H7 (cell line): ENCODE measurements around the gene COBL. TPM values are rescaled to one million over a fixed set of nuclear protein-coding genes. Genes with fewer than 3 reads are reported as not detected.

Experiments
- DNase-seq: peaks from one replicate; pipeline ENCODE4 v3.0.0; 2012
- H3K27me3 ChIP-seq: 2 replicates; pipeline ENCODE4 v1.6.0; 2011; ENCODE audit warnings: mild to moderate bottlenecking, low read length; ENCODE audit not compliant: control insufficient read depth, insufficient read depth
- H3K36me3 ChIP-seq: replicated peaks from 2 replicates; pipeline ENCODE4 v1.5.1; 2011; ENCODE audit warnings: low read length; ENCODE audit not compliant: control insufficient read depth, insufficient read depth
- H3K4me3 ChIP-seq: 2 replicates; pipeline ENCODE4 v1.5.1; 2011; ENCODE audit warnings: low read depth, mild to moderate bottlenecking, control low read depth, low read length, moderate library complexity; ENCODE audit not compliant: insufficient read depth
- total RNA-seq: library from RNA; depleted of rRNA; stranded (reverse); fragments of >200 nt; shearing (Covaris generic); gene quantifications from 2 replicates; pipeline ENCODE4 v1.2.3, GENCODE V29; 2014

Gene COBL
- total RNA-seq, 1 experiment from 2014 or later = 4.6 TPM

DNA sequence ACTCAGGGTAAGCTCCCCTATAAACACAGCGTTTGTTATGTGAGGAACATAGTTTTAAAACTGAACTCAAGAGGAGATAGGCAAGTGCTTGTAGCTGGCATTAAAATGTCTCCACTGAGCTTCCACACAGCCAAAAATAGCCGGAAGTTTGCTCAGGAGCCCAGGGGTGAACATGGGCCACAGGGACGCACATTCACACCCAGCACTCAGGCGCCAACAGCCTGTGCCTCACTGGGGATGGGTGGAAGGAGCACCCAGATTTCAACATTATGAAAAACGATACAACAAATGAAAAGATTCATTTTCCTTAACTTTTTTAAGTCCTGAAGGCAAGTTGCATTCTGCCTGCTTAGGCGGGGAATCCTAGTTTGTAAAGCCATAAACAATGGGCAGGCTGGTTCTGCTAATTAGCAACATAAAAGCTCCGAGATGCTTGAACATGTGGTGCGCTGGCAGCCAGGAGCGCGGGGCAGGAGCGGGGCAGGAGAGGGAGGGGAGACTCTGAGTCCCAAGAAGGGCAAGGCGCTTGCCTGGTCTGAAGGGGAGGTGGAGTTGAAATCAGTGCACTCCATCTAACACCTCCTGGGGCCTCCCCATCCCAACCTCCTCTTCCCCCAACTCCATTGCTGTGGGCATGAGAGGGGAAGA is 235.9 kb downstream of the COBL start:
- H3K27me3 ChIP-seq = no peaks in the 10 kb centered on the region
- H3K4me3 ChIP-seq = no peak overlapping the region
- H3K36me3 ChIP-seq = peaks cover 2% of the 10 kb centered on the region
- DNase-seq = peak; percentile 85

DNA sequence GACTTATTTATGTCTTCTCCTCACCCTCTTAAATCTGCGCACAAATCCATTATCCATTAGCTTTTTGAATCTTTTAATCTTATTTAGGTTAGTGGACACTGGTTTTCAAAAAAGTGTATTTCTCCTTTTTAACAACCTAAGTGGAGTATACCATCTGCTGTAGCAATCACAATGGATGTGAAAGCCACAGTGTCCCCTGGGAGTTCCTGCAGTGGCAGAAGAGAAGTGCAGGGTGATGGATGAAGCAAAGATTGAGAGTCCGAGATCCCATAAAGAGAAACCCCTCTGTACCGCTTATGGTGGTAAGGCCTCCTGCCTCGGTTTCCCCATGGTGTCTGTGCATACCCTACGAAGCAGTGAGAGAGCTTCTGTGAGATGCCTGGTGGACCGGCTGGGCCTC is 236.4 kb downstream of the COBL start:
- no peak for DNase-seq
- peaks cover 2% of the 10 kb centered on the region for H3K36me3 ChIP-seq
- no peaks in the 10 kb centered on the region for H3K27me3 ChIP-seq
- no peak overlapping the region for H3K4me3 ChIP-seq

DNA sequence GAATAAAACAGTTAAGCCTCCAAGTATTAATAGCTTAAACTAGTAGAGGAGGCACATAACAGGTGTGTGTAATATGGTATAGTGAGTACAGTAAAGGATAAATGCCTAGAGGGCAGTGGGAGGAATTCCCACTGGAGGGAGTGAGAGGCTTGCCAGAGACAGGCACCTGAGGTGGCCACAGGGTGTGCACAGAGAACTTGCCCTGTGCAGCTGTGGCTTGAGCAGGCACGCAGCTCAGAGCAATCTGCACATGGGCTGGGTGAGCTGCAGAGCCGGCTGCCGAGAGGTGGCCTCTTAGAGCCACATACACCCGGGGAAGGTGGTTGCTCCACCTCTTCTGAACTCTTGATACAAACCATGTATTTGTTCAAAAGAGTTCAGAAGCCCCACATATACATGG is 237.1 kb downstream of the COBL start:
- Histone ChIP-seq H3K27me3 (no peaks in the 10 kb centered on the region), H3K4me3 (no peak overlapping the region)
- no peak for DNase-seq

DNA sequence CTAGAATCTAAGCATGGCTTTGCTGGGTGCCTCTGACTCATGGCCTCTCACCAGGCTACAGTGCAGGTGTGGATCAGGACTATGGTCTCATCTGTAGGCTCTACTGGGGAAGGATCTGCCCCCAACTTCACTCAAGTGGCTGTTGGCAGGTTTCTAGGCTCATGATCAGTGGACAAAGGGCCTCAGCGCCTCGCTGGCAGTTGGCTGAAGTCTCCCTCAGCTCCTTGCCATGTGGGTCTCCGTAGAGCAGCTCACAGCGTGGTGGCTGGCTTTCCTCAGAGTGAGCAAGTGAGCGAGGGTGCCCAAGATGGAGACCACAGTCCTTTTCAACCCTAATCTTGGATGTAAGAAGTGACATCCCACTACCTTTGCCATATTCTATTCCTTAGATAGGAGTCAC is 238.0 kb downstream of the COBL start:
- no peak for DNase-seq
- peaks cover 2% of the 10 kb centered on the region for H3K36me3 ChIP-seq
- H3K27me3 ChIP-seq = no peaks in the 10 kb centered on the region
- H3K4me3 ChIP-seq = no peak overlapping the region

More for the DNA sequence above, 237.1 kb downstream of the COBL start:
- peaks cover 2% of the 10 kb centered on the region for H3K36me3 ChIP-seq

DNA sequence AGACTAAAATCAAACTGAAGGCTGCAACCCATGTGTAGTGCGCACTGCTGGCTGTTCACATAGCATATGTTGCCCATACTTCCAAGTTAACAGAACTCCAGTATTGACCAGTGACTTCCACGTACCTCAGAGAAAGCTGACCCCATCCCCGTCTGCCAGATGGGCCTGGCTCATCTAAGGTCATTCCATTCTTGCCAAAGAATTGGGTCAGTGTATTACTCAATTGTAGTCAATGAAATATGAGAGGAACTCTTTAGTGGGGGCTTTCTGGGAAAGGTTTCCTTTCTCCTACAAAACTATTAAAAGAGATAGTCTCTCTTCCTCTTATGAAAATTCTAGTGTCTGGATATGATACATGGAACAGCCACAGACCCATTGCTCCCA is 238.6 kb downstream of the COBL start:
- no peaks in the 10 kb centered on the region for H3K27me3 ChIP-seq
- DNase-seq = no peak
- peaks cover 2% of the 10 kb centered on the region for H3K36me3 ChIP-seq
- no peak overlapping the region for H3K4me3 ChIP-seq

DNA sequence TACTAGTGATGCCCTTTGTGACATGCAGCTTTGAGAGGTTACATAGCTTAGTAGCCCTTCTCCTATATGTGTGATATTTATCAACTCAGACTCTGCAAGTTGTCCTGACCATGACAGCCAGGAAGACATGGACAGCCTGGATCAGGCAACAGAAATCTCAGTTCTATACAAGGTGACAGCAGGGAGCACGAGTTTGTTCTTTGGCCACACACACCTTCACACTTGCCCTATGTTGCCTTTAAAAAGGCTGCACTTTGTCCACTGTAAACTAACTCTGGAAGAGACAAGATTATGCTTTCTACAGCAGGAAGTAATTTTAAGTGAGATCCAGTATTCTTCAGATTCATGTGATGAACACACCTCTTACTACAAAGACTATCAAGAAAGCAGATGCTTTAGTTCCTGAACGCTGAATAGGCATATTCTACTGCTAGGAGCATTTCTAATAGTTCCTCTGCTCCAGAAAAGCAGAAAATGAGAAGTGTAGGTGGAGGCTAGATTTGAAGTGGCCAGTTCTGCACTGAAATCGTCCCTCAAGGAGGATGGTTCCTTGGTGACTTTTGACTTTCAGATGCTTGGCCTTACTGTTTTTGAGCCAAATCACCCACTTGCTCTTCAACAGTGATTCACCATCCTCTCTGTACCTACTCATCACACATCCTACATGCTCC is 239.2 kb downstream of the COBL start:
- Histone ChIP-seq H3K36me3 (peaks cover 2% of the 10 kb centered on the region), H3K27me3 (no peaks in the 10 kb centered on the region), H3K4me3 (no peak overlapping the region)
- no peak for DNase-seq

DNA sequence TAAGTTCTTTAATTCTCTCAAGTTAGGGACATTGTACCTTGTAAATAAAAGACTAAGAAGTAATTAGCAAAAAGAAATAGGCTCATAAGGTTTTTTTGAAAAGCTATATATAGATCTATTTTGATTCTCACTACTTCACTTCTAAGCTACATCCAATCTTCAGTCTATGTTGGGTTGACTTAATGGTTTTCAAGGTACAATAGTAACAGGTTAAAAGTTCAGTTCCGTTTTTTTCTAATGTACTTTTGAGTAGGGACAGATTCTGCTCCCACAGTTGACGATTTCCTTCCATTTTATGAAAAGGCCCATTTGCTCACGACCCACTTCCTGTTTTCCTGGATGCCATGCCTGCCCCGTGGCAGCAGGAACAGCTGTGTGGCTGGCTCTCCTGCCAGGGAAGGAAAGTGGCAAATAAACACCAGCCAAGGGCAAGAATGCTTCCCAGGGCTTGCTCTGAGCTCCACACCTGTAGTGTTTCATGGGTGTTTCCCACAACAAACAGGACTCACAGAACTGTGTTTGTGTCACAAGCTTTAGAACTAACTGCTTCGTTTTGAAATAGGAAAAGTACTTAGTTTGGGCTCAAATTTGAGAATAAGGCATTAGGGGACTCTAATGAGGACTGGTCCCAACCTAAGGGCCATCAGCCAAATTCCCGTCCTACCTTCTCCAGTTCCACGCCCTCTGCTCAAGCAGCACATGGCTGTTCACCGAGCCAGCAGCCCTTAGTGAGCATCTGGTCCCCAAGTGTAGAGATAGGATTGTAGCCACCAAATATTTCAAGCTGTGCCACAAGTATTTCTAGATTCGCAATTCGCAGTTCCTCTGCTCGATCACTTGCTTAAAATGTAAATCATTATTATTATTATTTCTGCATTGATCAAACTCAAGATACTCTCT is 240.7 kb downstream of the COBL start:
- DNase-seq = no peak
- Histone ChIP-seq H3K4me3 (no peak overlapping the region), H3K27me3 (no peaks in the 10 kb centered on the region), H3K36me3 (no peaks in the 10 kb centered on the region; the same call in 1 of the 2 replicates)

DNA sequence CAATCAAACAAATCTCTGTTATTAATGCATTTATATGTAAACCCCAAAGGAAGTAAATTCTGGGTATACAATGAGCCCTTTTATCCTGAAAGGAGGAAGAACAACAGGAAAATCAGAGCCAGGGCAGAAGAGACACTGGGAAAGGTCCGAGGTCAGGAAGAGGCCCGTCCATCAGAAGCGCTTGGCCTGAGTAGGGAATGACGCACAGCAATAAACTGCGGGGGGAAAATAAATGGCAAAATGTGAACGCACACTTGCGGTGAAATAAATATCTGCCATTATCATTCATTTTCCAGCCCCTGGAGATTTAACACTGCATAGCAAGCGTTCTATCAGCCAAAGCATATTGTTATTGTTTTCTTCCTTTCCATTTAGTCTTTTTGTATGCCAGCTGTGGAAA is 243.4 kb downstream of the COBL start:
- no peak for DNase-seq
- Histone ChIP-seq H3K4me3 (no peak overlapping the region), H3K27me3 (no peaks in the 10 kb centered on the region), H3K36me3 (no peaks in the 10 kb centered on the region; the same call in 1 of the 2 replicates)

DNA sequence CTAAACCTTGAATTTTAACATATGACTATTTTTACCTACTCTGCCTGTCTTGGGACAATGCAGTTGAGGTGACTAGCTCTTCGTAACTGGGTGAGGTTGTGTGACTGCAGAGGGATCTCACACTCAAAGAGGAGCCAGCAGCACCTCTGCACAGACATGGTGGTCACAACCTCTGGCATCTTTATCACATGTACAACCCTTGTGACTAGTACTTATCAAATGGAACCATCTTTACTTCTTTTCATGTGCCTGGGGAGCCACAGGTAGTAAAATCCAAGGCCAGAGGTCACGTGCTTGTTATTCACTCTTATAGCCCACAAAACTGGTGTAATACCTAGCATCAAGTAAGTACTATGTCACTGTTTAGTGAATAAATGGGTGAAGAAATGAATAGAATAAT is 244.3 kb downstream of the COBL start:
- DNase-seq = no peak
- no peaks in the 10 kb centered on the region for H3K36me3 ChIP-seq
- H3K4me3 ChIP-seq = no peak overlapping the region
- no peaks in the 10 kb centered on the region for H3K27me3 ChIP-seq

DNA sequence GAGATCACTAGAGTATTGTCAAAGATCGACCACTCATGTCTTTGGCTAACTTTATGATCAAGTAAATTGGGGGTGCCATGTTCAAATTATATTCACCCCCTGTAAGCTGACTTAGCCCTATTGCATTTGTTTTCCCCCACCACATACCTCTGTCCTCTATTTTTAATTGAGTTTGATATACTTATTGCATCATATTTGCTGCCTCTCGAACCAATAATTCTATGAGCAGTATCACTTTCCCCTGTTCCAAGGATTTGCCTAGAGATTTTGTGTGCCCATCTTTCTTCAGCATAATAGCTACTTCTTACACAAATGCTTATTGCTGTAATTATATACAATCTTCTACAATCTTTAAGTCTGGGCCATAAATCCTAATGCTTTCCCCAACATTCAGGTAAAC is 245.2 kb downstream of the COBL start:
- Histone ChIP-seq H3K4me3 (no peak overlapping the region), H3K27me3 (no peaks in the 10 kb centered on the region), H3K36me3 (no peaks in the 10 kb centered on the region)
- DNase-seq = no peak

DNA sequence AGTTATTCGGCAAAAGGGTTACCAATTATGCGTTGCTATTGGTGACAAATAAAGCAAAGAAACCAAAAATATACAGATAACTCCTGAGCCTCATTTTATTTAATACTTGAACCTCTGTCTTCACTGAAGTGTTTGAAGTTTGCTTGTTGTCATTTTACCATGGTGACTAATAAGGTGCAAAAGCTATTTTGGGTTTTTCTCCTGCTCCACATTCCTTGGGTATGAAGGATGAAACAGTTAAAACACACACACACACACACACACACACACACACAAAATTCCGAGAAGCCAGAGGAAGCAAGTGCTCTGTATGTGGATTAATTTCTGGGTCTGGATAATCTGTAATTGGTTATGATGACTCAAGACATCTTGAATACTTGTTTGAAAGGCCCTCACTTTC is 246.5 kb downstream of the COBL start:
- H3K36me3 ChIP-seq = no peaks in the 10 kb centered on the region; the same call in none of the 2 replicates
- H3K27me3 ChIP-seq = no peaks in the 10 kb centered on the region
- no peak for DNase-seq

DNA sequence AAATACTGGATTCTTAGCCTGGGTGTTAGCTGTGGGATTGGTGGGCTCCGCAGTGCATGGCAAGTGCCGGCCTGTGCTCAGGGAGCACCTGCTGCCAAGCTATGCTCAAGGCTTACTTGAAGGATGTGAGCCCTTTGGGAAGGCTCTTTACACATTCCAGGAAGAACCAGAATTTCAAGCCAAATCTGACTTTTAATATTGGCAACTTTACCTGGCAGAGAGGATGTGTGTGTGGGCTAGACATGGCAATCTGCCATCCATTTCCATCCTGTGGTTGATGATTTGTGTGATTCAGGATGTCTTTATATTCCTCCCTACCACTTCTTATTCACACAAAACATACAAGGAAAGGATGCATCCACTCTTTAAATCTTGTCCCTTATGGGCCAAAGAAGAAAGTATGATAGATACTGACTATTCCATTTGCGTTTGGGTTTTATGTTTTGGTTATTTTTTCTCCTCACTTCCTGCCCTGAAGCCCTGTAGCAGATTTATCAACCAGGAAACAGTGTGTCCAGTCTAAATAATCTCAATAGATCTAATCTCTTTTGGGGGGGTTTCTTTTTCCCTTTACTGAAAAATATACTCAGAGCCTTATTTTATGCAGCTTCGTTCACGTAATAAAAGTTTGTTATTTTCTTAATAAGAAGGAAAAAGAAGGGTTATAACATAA is 247.1 kb downstream of the COBL start:
- Histone ChIP-seq H3K4me3 (no peak overlapping the region), H3K36me3 (no peaks in the 10 kb centered on the region; the same call in none of the 2 replicates), H3K27me3 (no peaks in the 10 kb centered on the region)
- DNase-seq = no peak

More for the DNA sequence above, 246.5 kb downstream of the COBL start:
- no peak overlapping the region for H3K4me3 ChIP-seq

DNA sequence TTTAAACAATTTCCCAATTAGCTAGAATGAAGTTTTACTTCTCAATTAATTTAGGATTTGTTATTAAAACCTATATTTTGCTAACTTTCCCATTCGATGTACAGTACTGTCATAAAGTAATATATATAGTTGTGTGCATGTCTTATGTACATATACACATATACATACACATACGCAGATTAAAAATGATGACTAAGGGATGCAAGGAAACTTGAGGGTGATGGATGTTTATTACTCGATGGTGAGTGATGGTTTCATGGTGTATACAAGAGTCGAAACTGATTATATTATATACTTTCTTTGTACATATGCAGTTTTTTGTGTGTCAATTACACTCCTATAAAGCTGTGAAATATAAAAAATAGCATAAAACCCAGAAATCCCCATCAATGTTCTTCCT is 248.2 kb downstream of the COBL start:
- Histone ChIP-seq H3K27me3 (no peaks in the 10 kb centered on the region), H3K4me3 (no peak overlapping the region), H3K36me3 (no peaks in the 10 kb centered on the region; the same call in none of the 2 replicates)
- DNase-seq = no peak

DNA sequence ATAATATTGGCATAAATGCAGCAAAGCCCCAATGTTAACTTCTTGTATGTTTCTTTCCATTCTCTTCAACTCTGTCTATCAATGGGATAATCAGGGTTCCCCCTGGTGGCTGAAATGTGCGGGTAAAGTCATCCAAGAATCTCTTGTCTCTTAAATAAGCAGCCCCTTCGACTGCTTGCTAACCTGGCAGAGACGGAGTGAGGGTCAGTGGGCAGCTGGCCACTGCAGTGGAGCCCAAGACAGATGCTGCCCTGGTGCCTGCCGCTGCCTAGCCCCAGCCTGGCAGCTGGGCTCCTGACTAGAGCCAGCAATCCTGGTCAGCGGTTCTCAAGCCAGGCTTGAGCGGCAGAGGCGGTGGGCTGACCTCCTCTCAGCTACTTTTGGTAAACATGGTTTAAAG is 248.9 kb downstream of the COBL start:
- no peaks in the 10 kb centered on the region; the same call in none of the 2 replicates for H3K36me3 ChIP-seq
- no peak overlapping the region for H3K4me3 ChIP-seq
- H3K27me3 ChIP-seq = no peaks in the 10 kb centered on the region
- DNase-seq = peak; percentile 80
